ENCODE results near the gene ESPL1. TPM values are rescaled to one million over a fixed set of nuclear protein-coding genes. Genes with fewer than 3 reads are reported as not detected.
"Not testable (repeated sequence)": the region's sequence is repeated elsewhere in the genome, so short reads cannot be mapped to it uniquely, and the experiment has no call there.

Gene ESPL1
- total RNA-seq, 1 experiment from 2014 or later, result 28.0 TPM

DNA sequence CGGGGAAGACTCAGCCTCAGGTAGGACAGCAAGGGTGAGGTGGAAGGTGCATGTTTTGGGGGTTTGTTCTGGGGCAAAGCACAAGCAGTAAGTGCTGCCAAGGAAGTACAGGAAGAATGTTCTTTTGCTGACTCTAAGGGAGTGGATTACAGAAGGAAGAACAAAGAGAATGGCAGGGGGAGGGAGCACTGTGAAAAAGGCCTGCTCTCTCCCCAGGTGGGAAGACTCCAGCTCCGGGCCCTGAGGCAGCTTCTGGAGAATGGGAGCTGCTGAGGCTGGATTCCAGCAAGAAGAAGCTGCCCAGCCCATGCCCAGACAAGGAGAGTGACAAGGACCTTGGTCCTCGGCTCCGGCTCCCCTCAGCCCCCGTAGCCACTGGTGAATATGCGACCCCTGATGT, 20.2 kb downstream of the ESPL1 start:
- Histone ChIP-seq H3K27me3 (replicated peaks) (no peaks in the 10 kb centered on the region), H3K9me3 (replicated peaks) (no peaks in the 10 kb centered on the region), H3K4me3 (no peak overlapping the region), H3K4me1 (replicated peaks) (peaks cover 6% of the 10 kb centered on the region; the same call in 1 of the 2 replicates), H3K36me3 (peaks cover 94% of the 10 kb centered on the region), H3K27ac (no peak overlapping the region)
- no peak for DNase-seq (ENCODE audit: low read depth in 1 of 2, low spot score in 2 of 2)

GRCh38 chr12:53289891-53290290, 21.8 kb downstream of the ESPL1 start:
- H3K9me3 ChIP-seq (replicated peaks), result no peaks in the 10 kb centered on the region
- no peak overlapping the region for H3K4me3 ChIP-seq
- no peak overlapping the region for H3K27ac ChIP-seq
- H3K36me3 ChIP-seq, result peaks cover 92% of the 10 kb centered on the region
- no peaks in the 10 kb centered on the region for H3K27me3 ChIP-seq (replicated peaks)
- DNase-seq (ENCODE audit: low read depth in 1 of 2, low spot score in 2 of 2), result no peak
- H3K4me1 ChIP-seq (replicated peaks), result peaks cover 10% of the 10 kb centered on the region

DNA sequence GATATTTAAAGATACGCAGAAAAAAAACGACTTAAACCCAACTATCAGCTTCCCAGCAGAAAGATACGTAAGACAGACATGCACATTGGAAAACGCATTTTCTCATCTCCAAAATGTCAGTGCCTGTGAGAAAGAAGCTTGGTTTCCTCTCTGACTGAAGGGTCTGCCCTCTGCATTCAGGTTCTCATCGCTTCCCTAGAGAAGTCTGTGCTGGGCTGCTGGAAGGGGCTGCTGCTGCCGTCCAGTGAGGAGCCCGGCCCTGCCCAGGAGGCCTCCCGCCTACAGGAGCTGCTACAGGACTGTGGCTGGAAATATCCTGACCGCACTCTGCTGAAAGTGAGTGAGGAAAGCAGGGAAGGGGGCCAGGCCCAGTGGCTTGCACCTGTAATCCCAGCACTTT, 22.6 kb downstream of the ESPL1 start:
- DNase-seq (ENCODE audit: low read depth in 1 of 2, low spot score in 2 of 2), result no peak

GRCh38 chr12:53292426-53292825, 24.3 kb downstream of the ESPL1 start:
- no peaks in the 10 kb centered on the region for H3K27me3 ChIP-seq (replicated peaks)
- H3K4me3 ChIP-seq, result no peak overlapping the region
- no peak overlapping the region for H3K27ac ChIP-seq
- peaks cover 85% of the 10 kb centered on the region for H3K36me3 ChIP-seq
- DNase-seq (ENCODE audit: low read depth in 1 of 2, low spot score in 2 of 2), result no peak
- no peaks in the 10 kb centered on the region for H3K9me3 ChIP-seq (replicated peaks)
- peaks cover 19% of the 10 kb centered on the region for H3K4me1 ChIP-seq (replicated peaks)

More for the DNA sequence above, 22.6 kb downstream of the ESPL1 start:
- H3K27ac ChIP-seq, result no peak overlapping the region
- no peaks in the 10 kb centered on the region for H3K27me3 ChIP-seq (replicated peaks)
- H3K4me3 ChIP-seq, result no peak overlapping the region
- H3K4me1 ChIP-seq (replicated peaks), result peaks cover 13% of the 10 kb centered on the region
- H3K36me3 ChIP-seq, result peaks cover 89% of the 10 kb centered on the region
- H3K9me3 ChIP-seq (replicated peaks), result no peaks in the 10 kb centered on the region

DNA sequence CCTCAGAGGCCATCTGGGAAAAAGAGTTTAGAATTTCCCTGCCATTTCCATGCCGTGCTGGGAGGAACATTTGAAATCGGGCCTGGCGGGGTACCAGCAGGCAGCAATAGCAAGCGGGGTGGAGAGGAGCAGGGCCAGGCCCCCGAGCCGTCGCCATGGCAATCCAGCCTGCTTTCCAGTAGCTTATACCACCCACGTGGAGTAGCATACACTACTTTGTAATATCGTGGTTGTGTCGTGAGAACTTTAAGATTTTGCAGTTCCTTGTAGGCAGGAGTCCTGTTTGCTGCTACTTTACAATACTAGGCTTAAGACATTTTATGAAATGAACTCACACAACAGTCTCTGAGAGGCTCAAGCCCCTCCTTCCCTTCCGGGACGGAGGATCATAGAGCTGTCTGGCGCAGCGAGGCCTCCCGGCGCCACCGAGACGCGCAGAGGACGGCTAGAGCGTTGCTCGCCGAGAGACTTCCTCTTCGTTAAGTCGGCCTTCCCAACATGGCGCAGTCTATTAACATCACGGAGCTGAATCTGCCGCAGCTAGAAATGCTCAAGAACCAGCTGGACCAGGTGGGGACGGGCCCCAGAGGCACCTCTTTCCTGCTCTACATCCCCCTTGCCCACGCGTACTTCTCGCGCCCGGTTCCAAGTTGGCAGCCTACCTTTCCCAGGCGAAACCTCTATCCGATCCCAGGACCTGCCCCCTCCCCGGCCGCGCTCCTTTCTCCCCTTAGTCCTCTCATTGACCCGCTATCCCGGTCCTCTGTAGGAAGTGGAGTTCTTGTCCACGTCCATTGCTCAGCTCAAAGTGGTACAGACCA, 27.2 kb downstream of the ESPL1 start, which contains the start of gene PFDN5:
Gene PFDN5, plus strand, starts transcription at position 473 of the 821 bp plus-strand sequence. Its CDS starts 26 bp downstream, at position 499.
- peak within 1 kb of the TSS; percentile 68 for H3K4me3 ChIP-seq

DNA sequence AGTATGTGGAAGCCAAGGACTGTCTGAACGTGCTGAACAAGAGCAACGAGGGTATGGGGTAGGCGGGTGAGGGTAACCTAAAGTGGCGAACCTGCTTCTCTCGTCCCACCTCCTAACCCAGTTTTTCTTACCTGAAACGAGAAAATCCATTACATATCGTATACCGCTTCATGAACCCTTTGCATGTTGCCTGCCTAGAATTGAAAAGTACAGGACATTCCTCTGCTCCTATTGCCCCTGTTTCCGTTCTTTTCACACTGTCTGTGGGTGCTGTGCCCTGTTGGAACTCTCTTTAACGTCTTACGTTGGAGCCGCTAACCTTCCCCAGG, 27.8 kb downstream of the ESPL1 start:
- Histone ChIP-seq H3K4me3 (peak overlapping the region; percentile 68), H3K36me3 (peaks cover 79% of the 10 kb centered on the region), H3K27me3 (replicated peaks) (no peaks in the 10 kb centered on the region), H3K9me3 (replicated peaks) (no peaks in the 10 kb centered on the region), H3K27ac (peak overlapping the region; percentile 69), H3K4me1 (replicated peaks) (peaks cover 26% of the 10 kb centered on the region)
- no peak for DNase-seq (ENCODE audit: low read depth in 1 of 2, low spot score in 2 of 2)

More for the DNA sequence above, 27.2 kb downstream of the ESPL1 start, which contains the start of gene PFDN5:
- H3K27me3 ChIP-seq (replicated peaks), result no peaks in the 10 kb centered on the region
- H3K27ac ChIP-seq, result peak within 1 kb of the TSS; percentile 69
- DNase-seq (ENCODE audit: low read depth in 1 of 2, low spot score in 2 of 2), result peak; percentile 85 to 88
- peaks cover 83% of the 10 kb centered on the region for H3K36me3 ChIP-seq
- H3K4me1 ChIP-seq (replicated peaks), result peaks cover 23% of the 10 kb centered on the region
- no peaks in the 10 kb centered on the region for H3K9me3 ChIP-seq (replicated peaks)

DNA sequence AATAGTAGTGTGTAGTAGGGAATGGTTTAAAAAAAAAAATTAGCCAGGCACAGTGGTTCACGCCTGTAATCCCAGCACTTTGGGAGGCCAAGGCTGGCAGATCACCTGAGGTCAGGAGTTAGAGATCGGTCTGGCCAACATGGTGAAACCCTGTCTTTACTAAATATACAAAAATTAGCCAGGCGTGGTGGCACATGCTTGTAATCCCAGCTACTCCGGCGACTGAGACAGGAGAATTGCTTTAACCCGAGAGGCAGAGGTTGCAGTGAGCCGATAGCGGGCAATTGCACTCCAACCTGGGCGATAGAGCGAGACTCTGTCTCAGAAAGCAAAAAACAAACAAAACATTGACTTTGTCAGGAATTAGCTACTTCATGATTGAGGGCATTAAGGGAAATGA, 29.0 kb downstream of the ESPL1 start:
- not testable (repeated sequence) for H3K4me3 ChIP-seq; H3K9me3 ChIP-seq (replicated peaks); DNase-seq (ENCODE audit: low read depth in 1 of 2, low spot score in 2 of 2); H3K27me3 ChIP-seq (replicated peaks); H3K27ac ChIP-seq
- peaks cover 26% of the 10 kb centered on the region for H3K4me1 ChIP-seq (replicated peaks)
- H3K36me3 ChIP-seq, result peaks cover 81% of the 10 kb centered on the region

- H3K36me3 ChIP-seq, result peaks cover 81% of the 10 kb centered on the region
- H3K9me3 ChIP-seq (replicated peaks), result no peaks in the 10 kb centered on the region
- peaks cover 26% of the 10 kb centered on the region for H3K4me1 ChIP-seq (replicated peaks)
- DNase-seq (ENCODE audit: low read depth in 1 of 2, low spot score in 2 of 2), result no peak
- no peak overlapping the region for H3K4me3 ChIP-seq
- H3K27ac ChIP-seq, result no peak overlapping the region
- H3K27me3 ChIP-seq (replicated peaks), result no peaks in the 10 kb centered on the region
Measured at GRCh38 chr12:53298164-53298563, 30.1 kb downstream of the ESPL1 start.

- Histone ChIP-seq H3K27me3 (replicated peaks) (no peaks in the 10 kb centered on the region), H3K36me3 (peaks cover 77% of the 10 kb centered on the region), H3K4me1 (replicated peaks) (peaks cover 26% of the 10 kb centered on the region), H3K4me3 (peak overlapping the region; percentile 76), H3K27ac (peak overlapping the region; percentile 53), H3K9me3 (replicated peaks) (no peaks in the 10 kb centered on the region)
- DNase-seq (ENCODE audit: low read depth in 1 of 2, low spot score in 2 of 2), result no peak
Measured at GRCh38 chr12:53299101-53299453, 31.0 kb downstream of the ESPL1 start.

DNA sequence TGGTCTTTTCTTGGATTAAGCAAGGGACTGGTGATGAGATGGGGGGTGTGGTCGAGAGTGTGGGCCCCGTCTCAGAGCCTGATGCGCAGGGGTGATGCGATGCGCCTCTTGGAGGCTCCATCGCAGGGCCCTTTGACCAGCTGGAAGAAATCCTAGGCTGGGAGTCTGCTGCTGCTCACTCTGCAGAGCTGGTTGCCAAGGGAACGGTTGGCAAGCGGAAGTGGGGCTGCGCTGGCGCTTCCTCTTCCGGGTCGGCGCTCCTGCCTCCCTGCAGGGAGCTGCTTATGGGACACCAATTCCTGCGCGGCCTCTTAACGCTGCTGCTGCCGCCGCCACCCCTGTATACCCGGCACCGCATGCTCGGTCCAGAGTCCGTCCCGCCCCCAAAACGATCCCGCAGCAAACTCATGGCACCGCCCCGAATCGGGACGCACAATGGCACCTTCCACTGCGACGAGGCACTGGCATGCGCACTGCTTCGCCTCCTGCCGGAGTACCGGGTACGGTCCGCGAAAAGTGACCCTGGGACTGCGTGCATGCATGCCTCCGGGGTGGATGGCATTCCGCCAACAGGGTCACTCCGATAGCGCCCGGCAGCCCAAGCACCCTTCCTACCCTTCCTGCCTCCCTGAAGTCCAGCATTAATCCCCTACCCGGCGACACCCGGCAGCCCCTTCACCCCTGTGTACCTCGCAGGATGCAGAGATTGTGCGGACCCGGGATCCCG, 31.5 kb downstream of the ESPL1 start, which contains the start of gene MYG1:
Gene MYG1, plus strand, starts transcription at position 242 of the 727 bp plus-strand sequence. Its CDS starts 43 bp downstream, at position 285.
- Histone ChIP-seq H3K36me3 (peaks cover 72% of the 10 kb centered on the region), H3K9me3 (replicated peaks) (no peaks in the 10 kb centered on the region), H3K4me3 (peak within 1 kb of the TSS; percentile 76), H3K27me3 (replicated peaks) (no peaks in the 10 kb centered on the region), H3K4me1 (replicated peaks) (peaks cover 26% of the 10 kb centered on the region), H3K27ac (peak within 1 kb of the TSS; percentile 53)
- peak; percentile 83 to 90 for DNase-seq (ENCODE audit: low read depth in 1 of 2, low spot score in 2 of 2)

- Histone ChIP-seq H3K9me3 (replicated peaks) (no peaks in the 10 kb centered on the region), H3K27me3 (replicated peaks) (no peaks in the 10 kb centered on the region), H3K4me3 (peak overlapping the region; percentile 76), H3K27ac (peak overlapping the region; percentile 53), H3K36me3 (peaks cover 73% of the 10 kb centered on the region), H3K4me1 (replicated peaks) (peaks cover 20% of the 10 kb centered on the region)
- DNase-seq (ENCODE audit: low read depth in 1 of 2, low spot score in 2 of 2), result no peak
Measured at GRCh38 chr12:53300187-53300586, 32.1 kb downstream of the ESPL1 start.

DNA sequence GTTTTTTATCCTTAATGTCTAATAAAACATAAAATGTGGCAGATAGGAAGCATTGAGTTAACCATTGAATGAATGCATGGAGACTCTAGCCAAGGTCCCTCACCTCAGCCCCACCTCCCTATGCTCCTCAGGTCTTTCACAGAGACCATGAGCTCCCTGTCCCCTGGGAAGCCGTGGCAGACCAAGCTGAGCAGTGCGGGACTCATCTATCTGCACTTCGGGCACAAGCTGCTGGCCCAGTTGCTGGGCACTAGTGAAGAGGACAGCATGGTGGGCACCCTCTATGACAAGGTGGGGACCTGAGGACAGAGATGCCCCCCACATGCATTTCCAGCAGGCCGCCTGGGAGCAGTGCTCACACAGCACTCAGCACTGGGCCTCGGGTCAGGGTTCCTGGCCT, 34.8 kb downstream of the ESPL1 start:
- no peak overlapping the region for H3K4me3 ChIP-seq
- H3K27me3 ChIP-seq (replicated peaks), result no peaks in the 10 kb centered on the region
- peaks cover 80% of the 10 kb centered on the region for H3K36me3 ChIP-seq
- peaks cover 13% of the 10 kb centered on the region for H3K4me1 ChIP-seq (replicated peaks)
- H3K27ac ChIP-seq, result no peak overlapping the region
- no peak for DNase-seq (ENCODE audit: low read depth in 1 of 2, low spot score in 2 of 2)
- no peaks in the 10 kb centered on the region for H3K9me3 ChIP-seq (replicated peaks)

DNA sequence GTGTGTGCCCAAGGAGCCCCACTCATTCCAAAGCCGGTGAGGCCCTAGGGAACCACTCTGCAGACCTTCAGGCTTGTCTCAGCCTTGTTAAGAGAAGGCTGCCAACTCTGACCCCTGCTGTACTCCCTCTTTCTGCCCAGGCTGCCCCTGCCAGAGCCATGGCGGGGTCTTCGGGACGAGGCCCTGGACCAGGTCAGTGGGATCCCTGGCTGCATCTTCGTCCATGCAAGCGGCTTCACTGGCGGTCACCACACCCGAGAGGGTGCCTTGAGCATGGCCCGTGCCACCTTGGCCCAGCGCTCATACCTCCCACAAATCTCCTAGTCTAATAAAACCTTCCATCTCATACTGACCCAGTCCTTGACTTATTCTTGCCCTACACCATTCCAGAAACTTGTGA, 38.7 kb downstream of the ESPL1 start:
- no peak for DNase-seq (ENCODE audit: low read depth in 1 of 2, low spot score in 2 of 2)
- no peak overlapping the region for H3K4me3 ChIP-seq
- no peaks in the 10 kb centered on the region for H3K27me3 ChIP-seq (replicated peaks)
- H3K9me3 ChIP-seq (replicated peaks), result no peaks in the 10 kb centered on the region
- no peaks in the 10 kb centered on the region for H3K4me1 ChIP-seq (replicated peaks)
- H3K36me3 ChIP-seq, result peaks cover 64% of the 10 kb centered on the region
- no peak overlapping the region for H3K27ac ChIP-seq

- peaks cover 49% of the 10 kb centered on the region for H3K36me3 ChIP-seq
- H3K9me3 ChIP-seq (replicated peaks), result no peaks in the 10 kb centered on the region
Measured at GRCh38 chr12:53308276-53308675, 40.2 kb downstream of the ESPL1 start.

More at GRCh38 chr12:53308276-53308675, 40.2 kb downstream of the ESPL1 start:
- Histone ChIP-seq H3K4me3 (no peak overlapping the region), H3K27ac (no peak overlapping the region), H3K27me3 (replicated peaks) (no peaks in the 10 kb centered on the region), H3K4me1 (replicated peaks) (no peaks in the 10 kb centered on the region)
- no peak for DNase-seq (ENCODE audit: low read depth in 1 of 2, low spot score in 2 of 2)

Measured in SJSA1 (cell line).